ENCODE measurements around the gene MEI1.

The MEI1 gene

DNA sequence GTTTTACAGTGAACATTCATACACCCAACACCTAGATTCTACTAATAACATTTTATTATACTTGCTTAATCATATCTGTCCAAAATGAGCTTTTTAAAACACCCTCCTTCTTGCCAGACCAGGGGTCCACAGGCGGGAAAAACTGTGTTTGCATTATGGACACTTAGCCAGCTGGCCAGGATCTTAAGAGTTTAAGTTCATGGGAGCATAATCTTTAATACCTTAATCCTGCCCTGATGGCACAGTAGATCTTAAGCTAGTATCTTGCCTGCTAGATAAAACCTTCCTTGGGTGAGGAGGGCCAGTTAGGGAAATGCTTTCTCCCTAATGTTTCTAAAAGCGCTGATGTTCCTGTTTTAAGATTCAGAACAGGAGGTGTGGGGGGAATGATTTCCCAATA is 88.0 kb downstream of the MEI1 start:
- no peak for DNase-seq

DNA sequence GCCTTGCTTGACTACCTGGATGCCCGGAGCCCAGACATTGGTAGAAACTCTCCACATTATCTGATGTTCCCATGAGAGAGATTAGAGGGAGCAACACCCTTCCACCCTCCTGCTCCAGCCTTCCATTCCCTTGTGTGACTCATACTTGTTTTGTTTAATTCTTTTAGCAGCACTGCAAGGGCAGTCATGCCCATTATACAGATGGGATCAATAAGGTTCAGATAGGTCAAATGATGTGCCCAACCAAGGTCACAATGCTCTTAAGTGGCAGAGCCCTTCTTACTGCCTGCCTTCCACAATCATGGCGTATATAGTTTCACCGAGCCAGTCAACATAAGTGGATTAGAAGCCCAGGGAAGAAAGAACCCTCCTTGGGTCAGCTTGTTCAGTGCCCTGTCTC is 94.6 kb downstream of the MEI1 start:
- DNase-seq = no peak

GRCh38 chr22:41798736-41799135 is 99.4 kb downstream of the MEI1 start:
- DNase-seq = no peak

- DNase-seq = no peak
Measured at GRCh38 chr22:41799486-41800347, 100.4 kb downstream of the MEI1 start.

- DNase-seq = peak; percentile 86
Measured at GRCh38 chr22:41800348-41801146, 101.2 kb downstream of the MEI1 start, which contains the start of gene CCDC134. TSS of gene CCDC134 (plus strand) at chr22:41800679. CDS start at chr22:41808891, 8,212 bp downstream.

GRCh38 chr22:41801147-41801819 is 102.0 kb downstream of the MEI1 start:
- DNase-seq = no peak

GRCh38 chr22:41801886-41802285 is 102.6 kb downstream of the MEI1 start:
- DNase-seq = no peak

DNA sequence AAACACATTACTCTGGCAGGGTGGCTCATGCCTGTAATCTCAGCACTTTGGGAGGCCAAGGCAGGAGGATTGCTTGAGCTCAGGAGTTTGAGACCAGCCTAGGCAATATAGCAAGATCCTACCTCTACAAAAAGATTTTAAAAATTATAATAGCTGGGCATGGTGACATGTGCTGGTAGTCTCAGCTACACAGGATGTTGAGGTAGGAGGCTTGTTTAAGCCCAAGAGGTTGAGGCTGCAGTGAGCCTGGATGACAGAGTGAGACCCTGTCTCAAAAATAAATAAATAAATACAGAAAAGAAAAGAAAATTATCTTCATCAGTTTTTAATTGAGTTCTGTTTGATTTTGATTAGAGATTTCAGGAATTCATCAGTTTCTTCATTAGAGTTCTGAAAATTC is 106.3 kb downstream of the MEI1 start:
- DNase-seq = no peak

DNA sequence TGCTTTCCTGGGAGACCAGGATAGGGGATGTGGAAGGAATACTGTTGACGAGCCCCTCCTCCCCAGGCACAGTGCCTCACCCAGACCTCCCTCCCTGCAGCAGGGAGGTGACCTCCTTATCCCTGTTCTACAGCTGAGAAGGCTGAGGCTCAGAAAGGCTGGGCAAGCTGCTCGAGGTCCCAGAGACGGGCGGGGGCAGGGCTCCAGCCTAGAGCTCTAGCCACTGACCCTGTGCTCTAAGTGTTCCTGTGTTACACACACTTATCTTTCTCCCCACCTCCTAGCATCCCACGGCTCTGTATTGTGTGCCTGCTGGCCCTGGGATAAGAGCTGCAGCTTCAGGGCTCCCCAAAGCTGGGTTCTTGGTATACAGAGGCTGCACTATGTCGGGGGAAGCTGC is 109.1 kb downstream of the MEI1 start:
- DNase-seq = no peak

- no peak for DNase-seq
Measured at GRCh38 chr22:41810022-41810421, 110.7 kb downstream of the MEI1 start.

GRCh38 chr22:41812805-41813545 is 113.7 kb downstream of the MEI1 start:
- DNase-seq = no peak

DNA sequence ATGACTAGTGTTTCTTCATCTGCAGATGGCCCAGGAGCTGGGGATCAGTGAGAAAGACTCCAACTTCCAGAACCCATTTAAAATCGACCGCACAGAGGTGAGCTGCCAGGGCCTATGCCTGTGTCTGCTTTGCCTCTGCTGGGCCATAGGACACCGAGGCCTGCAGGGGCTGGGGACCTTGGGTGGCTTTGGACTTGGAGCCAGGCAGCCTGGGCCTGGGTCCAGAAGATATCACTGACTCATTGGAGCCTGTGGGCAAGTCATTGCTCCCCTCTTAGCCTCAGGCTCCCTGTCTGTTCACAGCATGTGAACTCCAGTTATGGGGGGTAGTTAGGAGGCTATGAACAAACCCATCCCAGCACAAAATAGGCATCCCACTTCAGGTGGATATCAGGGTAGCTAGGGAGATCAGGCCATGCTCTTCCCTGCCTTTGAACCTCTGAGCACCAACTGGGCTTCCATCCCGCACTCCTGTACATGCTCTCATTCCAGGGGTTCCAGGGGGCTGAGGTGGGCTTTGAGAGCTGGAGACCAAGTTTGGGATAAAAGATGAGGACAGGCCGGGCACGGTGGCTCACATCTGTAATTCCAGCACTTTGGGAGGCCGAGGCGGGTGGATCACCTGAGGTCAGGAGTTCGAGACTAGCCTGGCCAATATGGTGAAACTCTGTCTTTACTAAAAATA is 114.6 kb downstream of the MEI1 start:
- DNase-seq = no peak

- no peak for DNase-seq
Measured at GRCh38 chr22:41815716-41816115, 116.4 kb downstream of the MEI1 start.

DNA sequence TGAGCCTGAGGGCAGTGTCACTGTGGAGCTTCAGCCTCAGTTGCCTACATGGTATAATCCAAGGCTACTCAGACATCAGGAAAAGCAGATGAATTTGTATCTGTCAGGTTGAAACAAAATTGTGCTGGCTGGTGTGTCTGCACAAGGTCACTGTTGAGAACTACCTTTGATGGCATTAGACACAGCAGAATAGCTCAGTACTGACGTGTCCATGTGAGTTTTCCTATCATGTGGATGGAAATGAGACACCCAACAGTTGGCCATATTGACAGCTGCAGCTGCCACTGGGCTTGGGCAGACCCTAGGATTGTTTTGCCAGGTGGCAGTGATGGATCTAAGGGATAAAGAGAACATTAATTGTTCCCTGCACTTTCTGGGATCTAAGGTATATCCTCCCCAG is 116.9 kb downstream of the MEI1 start:
- no peak for DNase-seq

GRCh38 chr22:41816871-41817270 is 117.6 kb downstream of the MEI1 start:
- DNase-seq = no peak

GRCh38 chr22:41818011-41818410 is 118.7 kb downstream of the MEI1 start:
- no peak for DNase-seq

GRCh38 chr22:41818596-41818995 is 119.3 kb downstream of the MEI1 start:
- no peak for DNase-seq

- DNase-seq = no peak
Measured at GRCh38 chr22:41819257-41819656, 120.0 kb downstream of the MEI1 start.

- no peak for DNase-seq
Measured at GRCh38 chr22:41820447-41820846, 121.1 kb downstream of the MEI1 start.

GRCh38 chr22:41821471-41822316 is 122.4 kb downstream of the MEI1 start:
- no peak for DNase-seq

Measured in NCI-H1105 treated with DMSO at 0.1 percent for 48 hours (cell line).